H1 (cell line): ENCODE measurements around the gene ADAMTS16. TPM values are rescaled to one million over a fixed set of nuclear protein-coding genes. Genes with fewer than 3 reads are reported as not detected.

Experiments
- ASH2L ChIP-seq: fragments of 200-600, 300-600 bp; sonication (generic); IDR thresholded peaks from one replicate; pipeline ENCODE4 v1.7.1; 2017; ENCODE audit warnings: low read length
- PHF8 ChIP-seq: fragments of 200-600 bp; sonication (generic); conservative IDR thresholded peaks from 2 replicates; pipeline ENCODE4 v1.7.1; 2012; ENCODE audit warnings: low read depth, mild to moderate bottlenecking, inconsistent platforms, low read length, moderate library complexity
- polyA plus RNA-seq, 7 experiments: library from polyadenylated mRNA; depleted of rRNA in 3 of 7; stranded (reverse) in 5 of 7; unstranded in 2 of 7; fragments of >200 nt in 5 of 7; fragments of 200-250 nt in 2 of 7; gene quantifications; 1 replicate in 5 of 7; 2 replicates in 1 of 7; 4 replicates in 1 of 7; pipeline versions ENCODE4 v1.2.1 to v1.2.3, GENCODE V29; 2011 to 2013; ENCODE audit warnings: missing spikeins in 2 of 7, mixed read lengths in 2 of 7
- total RNA-seq: library from RNA; stranded (reverse); fragmentation: NEBNext Ultra II Directional; extraction: Animal tissue kit (Norgen Biotek cat#: 25700); gene quantifications from 2 replicates; pipeline ENCODE4 v1.2.1, GENCODE V29; 2021
- TF ChIP-seq, protein P1 (sequence below): IDR thresholded peaks from 2 replicates; pipeline ENCODE4 v1.6.1; 2012; ENCODE audit warnings: low read length, inconsistent platforms

The ADAMTS16 gene
- total and polyA plus RNA-seq, 2 of the 8 experiments (the other 6 are each of a cell fraction or from before 2014, with no cell fraction given) = 3.7 to 16.0 TPM

DNA sequence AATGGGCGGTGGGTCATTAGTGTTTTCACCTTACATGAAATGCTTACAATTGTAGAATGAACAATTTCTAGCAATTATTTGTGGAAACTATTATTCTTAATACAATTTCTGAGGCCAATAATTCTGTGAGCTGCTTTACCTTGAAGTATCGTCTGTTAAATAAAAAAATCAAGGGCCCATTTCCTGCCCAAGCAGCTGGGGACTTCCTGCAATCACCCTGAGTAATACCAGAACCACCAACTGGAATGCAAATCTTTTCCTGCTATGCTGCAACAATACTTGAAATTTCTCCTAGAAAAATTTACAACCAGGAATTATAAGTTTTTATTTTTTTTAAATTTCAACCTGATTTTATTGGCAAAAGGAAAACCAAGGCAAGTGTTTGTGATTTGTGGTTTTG lies 52.6 kb downstream of the ADAMTS16 start (continued):
- TF ChIP-seq, protein P1, sequence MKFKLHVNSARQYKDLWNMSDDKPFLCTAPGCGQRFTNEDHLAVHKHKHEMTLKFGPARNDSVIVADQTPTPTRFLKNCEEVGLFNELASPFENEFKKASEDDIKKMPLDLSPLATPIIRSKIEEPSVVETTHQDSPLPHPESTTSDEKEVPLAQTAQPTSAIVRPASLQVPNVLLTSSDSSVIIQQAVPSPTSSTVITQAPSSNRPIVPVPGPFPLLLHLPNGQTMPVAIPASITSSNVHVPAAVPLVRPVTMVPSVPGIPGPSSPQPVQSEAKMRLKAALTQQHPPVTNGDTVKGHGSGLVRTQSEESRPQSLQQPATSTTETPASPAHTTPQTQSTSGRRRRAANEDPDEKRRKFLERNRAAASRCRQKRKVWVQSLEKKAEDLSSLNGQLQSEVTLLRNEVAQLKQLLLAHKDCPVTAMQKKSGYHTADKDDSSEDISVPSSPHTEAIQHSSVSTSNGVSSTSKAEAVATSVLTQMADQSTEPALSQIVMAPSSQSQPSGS = no peak
- TF ChIP-seq PHF8 (no peak), ASH2L (no peak)
